ENCODE measurements around the gene KRT6A. TPM values are rescaled to one million over a fixed set of nuclear protein-coding genes. Genes with fewer than 3 reads are reported as not detected.

KRT6A gene
- total and polyA plus RNA-seq, 2 of the 8 experiments (the other 6 are each of a cell fraction or from before 2014, with no cell fraction given): 0.11 TPM; not detected in 1

GRCh38 chr12:52541709-52542108, 48.7 kb upstream of the KRT6A start:
- Histone ChIP-seq H4K91ac (replicated peaks; ENCODE audit: insufficient read length, low read length) (no peak overlapping the region), H2BK5ac (ENCODE audit: low read depth, low read length) (no peak overlapping the region), H4K20me1 (replicated peaks in 1 of 2; ENCODE audit: control insufficient read depth in 1 of 2, insufficient read depth in 2 of 2, low read length in 2 of 2) (no peaks in the 10 kb centered on the region), H2AK5ac (ENCODE audit: low read depth, low read length) (no peak overlapping the region), H3K9me3 (ENCODE audit: insufficient read depth in 2 of 2, low read depth in 1 of 2, low read length in 1 of 2) (no peaks in the 10 kb centered on the region), H2BK15ac (ENCODE audit: low read length) (no peak overlapping the region), H3K27me3 (replicated peaks in 1 of 4; ENCODE audit: control insufficient read depth in 3 of 4, extremely low read depth in 1 of 4, insufficient read depth in 3 of 4, low read length in 3 of 4) (no peaks in the 10 kb centered on the region), H4K8ac (ENCODE audit: extremely low read depth, insufficient read depth, low read length) (no peak overlapping the region), H3K4me1 (replicated peaks in 1 of 4; ENCODE audit: control insufficient read depth in 3 of 4, insufficient read depth in 4 of 4, low read length in 3 of 4) (no peaks in the 10 kb centered on the region; a peak in 2 of 7 replicates), H3K56ac (replicated peaks; ENCODE audit: insufficient read length, low read depth, low read length) (no peak overlapping the region), H3K23ac (ENCODE audit: insufficient read length) (no peak overlapping the region), H2BK20ac (ENCODE audit: low read length) (no peak overlapping the region), H2AFZ (ENCODE audit: low read length) (no peak overlapping the region), H3K18ac (ENCODE audit: extremely low read depth, low read length) (no peak overlapping the region), H3K23me2 (ENCODE audit: low read depth, low read length) (no peaks in the 10 kb centered on the region), H3K36me3 (ENCODE audit: control insufficient read depth in 2 of 4, insufficient read depth in 4 of 4, low read length in 3 of 4) (no peaks in the 10 kb centered on the region), H3K79me1 (ENCODE audit: low read depth, low read length) (no peaks in the 10 kb centered on the region), H3K79me2 (ENCODE audit: control insufficient read depth in 1 of 2, insufficient read depth in 2 of 2, low read length in 2 of 2) (no peaks in the 10 kb centered on the region), H2BK12ac (ENCODE audit: low read depth, low read length) (no peak overlapping the region), H3K4me3 (ENCODE audit: extremely low read depth in 1 of 4, insufficient read depth in 2 of 4, low read depth in 3 of 4, low read length in 4 of 4) (no peak overlapping the region), H4K5ac (ENCODE audit: insufficient read length, low read depth, low read length) (no peak overlapping the region), H3K14ac (ENCODE audit: insufficient read length) (no peak overlapping the region), H3K4ac (replicated peaks; ENCODE audit: insufficient read length, low read depth, low read length) (no peak overlapping the region), H3K27ac (ENCODE audit: low read depth, low read length) (no peak overlapping the region), H2BK120ac (replicated peaks; ENCODE audit: low read depth, low read length) (no peak overlapping the region), H3K4me2 (ENCODE audit: insufficient read depth in 1 of 2, low read depth in 2 of 2, low read length in 2 of 2) (no peak overlapping the region), H3K9ac (replicated peaks in 1 of 4; ENCODE audit: extremely low read depth in 1 of 4, low read depth in 3 of 4, low read length in 3 of 4) (no peak overlapping the region)
- ChIA-PET CTCF (ENCODE audit: partially characterized antibody) (interaction anchor here (0.8 to 1.9 kb wide), 4 partner anchors 9 to 343 kb away, joined by 3 to 4 read pairs (median 4); no protein-coding TSS in a partner anchor), POLR2A (ENCODE audit: partially characterized antibody) (no interaction called here)
- no peak for TF ChIP-seq SIRT6 (IDR thresholded peaks at IDR 0.05; ENCODE audit: low read length)
- no peak for TF ChIP-seq EP300 (IDR thresholded peaks at IDR 0.05; ENCODE audit: borderline replicate concordance in 1 of 2, low read depth in 2 of 2, low read length in 2 of 2)
- no peak for TF ChIP-seq CEBPB (IDR thresholded peaks at IDR 0.05; ENCODE audit: low read depth, low read length)
- TF ChIP-seq NANOG (IDR thresholded peaks at IDR 0.05; ENCODE audit: insufficient read depth, low read depth, low read length, poor library complexity, severe bottlenecking): no peak
- TF ChIP-seq TAF7 (optimal IDR thresholded peaks at IDR 0.05; ENCODE audit: borderline replicate concordance, low read depth, low read length): no peak
- TF ChIP-seq HDAC6 (IDR thresholded peaks at IDR 0.05; ENCODE audit: low read depth, low read length): no peak
- TF ChIP-seq JUN (IDR thresholded peaks at IDR 0.05; ENCODE audit: low read depth, low read length): no peak
- no peak for TF ChIP-seq SAP30 (IDR thresholded peaks at IDR 0.05; ENCODE audit: insufficient read depth, insufficient replicate concordance, low read length)
- no peak for TF ChIP-seq CREB1 (IDR thresholded peaks at IDR 0.05)
- TF ChIP-seq GABPA (IDR thresholded peaks at IDR 0.05; ENCODE audit: borderline replicate concordance, insufficient read depth, low read length): no peak
- no peak for TF ChIP-seq CHD1 (IDR thresholded peaks at IDR 0.05; ENCODE audit: low read depth, low read length)
- no peak for TF ChIP-seq RFX5 (IDR thresholded peaks at IDR 0.05; ENCODE audit: borderline replicate concordance, low read depth, low read length)
- no peak for TF ChIP-seq POU5F1 (IDR thresholded peaks at IDR 0.05; ENCODE audit: low read depth, low read length)
- no peak for TF ChIP-seq BACH1 (IDR thresholded peaks at IDR 0.05; ENCODE audit: low read length)
- no peak for TF ChIP-seq SP2 (IDR thresholded peaks at IDR 0.05; ENCODE audit: low read length)
- no peak for DNase-seq (ENCODE audit: low read depth in 1 of 2, low spot score in 2 of 2)
- FAIRE-seq: no peak
- 86% methylated on average over 5 of the region's 5 CpGs; no CpG with 5 or more reads in 1 of the 2 experiments for WGBS, 2 experiments (ENCODE audit: extremely low coverage in 1 of 2, insufficient coverage in 1 of 2, insufficient read length in 1 of 2, insufficient replicate concordance in 2 of 2, low coverage in 1 of 2, low lambda C conversion rate in 2 of 2, missing lambda C conversion rate in 1 of 2)
